Vagina (tissue), 2 donors: ENCODE data around the gene NINJ1. TPM values are rescaled to one million over a fixed set of nuclear protein-coding genes. Genes with fewer than 3 reads are reported as not detected.

ENCODE experiments used
- DNase-seq, 2 donors: peaks; one replicate each; pipeline ENCODE4 v3.0.0-alpha.2; 2017; ENCODE audit errors: extremely low spot score in 2 of 2
- H3K27ac ChIP-seq: fragments of 200-600 bp; sonication (generic); one replicate; pipeline ENCODE4 v1.5.1; 2019
- H3K27me3 ChIP-seq: fragments of 200-600 bp; sonication (generic); one replicate; pipeline ENCODE4 v1.5.1; 2019
- H3K36me3 ChIP-seq, 2 donors: fragments of 200-600 bp; sonication (generic); one replicate each; pipeline ENCODE4 v1.5.1; 2017 to 2019
- H3K4me1 ChIP-seq: fragments of 200-600 bp; sonication (generic); one replicate; pipeline ENCODE4 v1.5.1; 2019
- H3K4me3 ChIP-seq, 2 donors: fragments of 200-600 bp; sonication (generic); 1 replicate in 1 of 2; 2 replicates in 1 of 2; pipeline ENCODE4 v1.5.1; 2016 to 2019
- H3K9me3 ChIP-seq: fragments of 200-600 bp; sonication (generic); one replicate; pipeline ENCODE4 v1.5.1; 2019
- POLR2A ChIP-seq, 2 donors: fragments of 450-650 bp; IDR thresholded peaks; one replicate each; pipeline ENCODE4 v1.6.1; 2017; ENCODE audit warnings: antibody characterized with exemption in 2 of 2, mild to moderate bottlenecking in 2 of 2, moderate library complexity in 2 of 2
- POLR2AphosphoS5 ChIP-seq, 2 donors: sonication (generic); formaldehyde crosslinking; IDR thresholded peaks; one replicate each; pipeline ENCODE4 v1.9.0; 2017; ENCODE audit warnings: antibody characterized with exemption in 2 of 2, mild to moderate bottlenecking in 2 of 2, low read depth in 1 of 2; ENCODE audit not compliant: insufficient read depth in 1 of 2
- intact Hi-C: fragments of 100-400 bp; cut with DNase I; formaldehyde crosslinking; loops from one replicate; pipeline ENCODE4 v1.15.1; 2023
- total RNA-seq: library from RNA; depleted of rRNA; stranded (reverse); fragments of >200 nt; gene quantifications from one replicate; pipeline ENCODE4 v1.2.3, GENCODE V29; 2016
- TF ChIP-seq, protein P1 (sequence below), 3 experiments: fragments of 450-650 bp in 2 of 3; fragments of 200-600 bp in 1 of 3; sonication (generic) in 1 of 3; IDR thresholded peaks; one replicate each; pipeline ENCODE4 v1.5.1; 2017 to 2019; ENCODE audit warnings: antibody characterized with exemption in 3 of 3, mild to moderate bottlenecking in 2 of 3, moderate library complexity in 2 of 3

NINJ1 gene
- total RNA-seq, 1 donor from 2014 or later, result 78.6 TPM

DNA sequence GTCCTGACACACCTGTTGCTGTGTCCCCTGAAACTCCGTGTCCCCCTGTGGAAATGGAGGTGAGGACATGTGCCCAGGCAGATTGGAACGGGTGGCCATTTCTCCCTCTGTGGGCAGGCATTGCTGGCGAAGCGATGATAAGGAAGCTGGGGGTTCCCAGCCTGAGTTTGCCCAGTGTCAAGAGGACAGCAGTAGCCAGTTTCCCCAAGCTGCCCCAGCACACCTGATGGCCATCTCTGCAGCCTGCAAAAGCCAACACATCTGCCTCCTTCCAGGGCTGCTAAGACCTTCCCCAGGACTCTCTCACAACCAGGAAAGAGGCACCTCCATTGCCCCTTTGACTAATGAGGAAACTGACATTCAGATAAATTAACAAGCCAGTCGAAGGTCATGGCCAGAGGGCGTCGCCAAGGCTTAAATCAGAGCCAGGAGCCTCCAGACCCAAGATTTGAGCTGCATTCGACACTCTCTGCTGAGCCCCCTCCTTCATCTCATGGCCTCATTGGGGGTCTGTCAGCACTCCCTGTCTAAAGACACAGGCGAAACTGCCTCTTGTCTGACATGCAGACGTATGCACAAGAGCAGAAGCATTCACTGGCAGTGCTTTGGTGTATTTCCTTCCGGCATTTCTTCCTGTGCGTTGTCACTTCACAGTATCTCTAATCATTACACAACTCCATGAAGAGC, 39.5 kb upstream of the NINJ1 start:
- no peaks in the 10 kb centered on the region for H3K36me3 ChIP-seq
- no peak for DNase-seq
- no peaks in the 10 kb centered on the region for H3K27me3 ChIP-seq
- H3K27ac ChIP-seq, result no peak overlapping the region
- no peaks in the 10 kb centered on the region for H3K4me1 ChIP-seq
- intact Hi-C loops, result no loop called here
- no peak overlapping the region for H3K4me3 ChIP-seq
- TF ChIP-seq POLR2AphosphoS5 (IDR thresholded peaks at IDR 0.05; ENCODE audit: insufficient read depth in 1 of 2, low read depth in 1 of 2), result no peak
- no peak for TF ChIP-seq POLR2A (IDR thresholded peaks at IDR 0.05)
- TF ChIP-seq, protein P1, sequence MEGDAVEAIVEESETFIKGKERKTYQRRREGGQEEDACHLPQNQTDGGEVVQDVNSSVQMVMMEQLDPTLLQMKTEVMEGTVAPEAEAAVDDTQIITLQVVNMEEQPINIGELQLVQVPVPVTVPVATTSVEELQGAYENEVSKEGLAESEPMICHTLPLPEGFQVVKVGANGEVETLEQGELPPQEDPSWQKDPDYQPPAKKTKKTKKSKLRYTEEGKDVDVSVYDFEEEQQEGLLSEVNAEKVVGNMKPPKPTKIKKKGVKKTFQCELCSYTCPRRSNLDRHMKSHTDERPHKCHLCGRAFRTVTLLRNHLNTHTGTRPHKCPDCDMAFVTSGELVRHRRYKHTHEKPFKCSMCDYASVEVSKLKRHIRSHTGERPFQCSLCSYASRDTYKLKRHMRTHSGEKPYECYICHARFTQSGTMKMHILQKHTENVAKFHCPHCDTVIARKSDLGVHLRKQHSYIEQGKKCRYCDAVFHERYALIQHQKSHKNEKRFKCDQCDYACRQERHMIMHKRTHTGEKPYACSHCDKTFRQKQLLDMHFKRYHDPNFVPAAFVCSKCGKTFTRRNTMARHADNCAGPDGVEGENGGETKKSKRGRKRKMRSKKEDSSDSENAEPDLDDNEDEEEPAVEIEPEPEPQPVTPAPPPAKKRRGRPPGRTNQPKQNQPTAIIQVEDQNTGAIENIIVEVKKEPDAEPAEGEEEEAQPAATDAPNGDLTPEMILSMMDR (IDR thresholded peaks at IDR 0.05), result no peak
- no peaks in the 10 kb centered on the region for H3K9me3 ChIP-seq

GRCh38 chr9:93172666-93173364, 38.8 kb upstream of the NINJ1 start:
- no peaks in the 10 kb centered on the region for H3K27me3 ChIP-seq

DNA sequence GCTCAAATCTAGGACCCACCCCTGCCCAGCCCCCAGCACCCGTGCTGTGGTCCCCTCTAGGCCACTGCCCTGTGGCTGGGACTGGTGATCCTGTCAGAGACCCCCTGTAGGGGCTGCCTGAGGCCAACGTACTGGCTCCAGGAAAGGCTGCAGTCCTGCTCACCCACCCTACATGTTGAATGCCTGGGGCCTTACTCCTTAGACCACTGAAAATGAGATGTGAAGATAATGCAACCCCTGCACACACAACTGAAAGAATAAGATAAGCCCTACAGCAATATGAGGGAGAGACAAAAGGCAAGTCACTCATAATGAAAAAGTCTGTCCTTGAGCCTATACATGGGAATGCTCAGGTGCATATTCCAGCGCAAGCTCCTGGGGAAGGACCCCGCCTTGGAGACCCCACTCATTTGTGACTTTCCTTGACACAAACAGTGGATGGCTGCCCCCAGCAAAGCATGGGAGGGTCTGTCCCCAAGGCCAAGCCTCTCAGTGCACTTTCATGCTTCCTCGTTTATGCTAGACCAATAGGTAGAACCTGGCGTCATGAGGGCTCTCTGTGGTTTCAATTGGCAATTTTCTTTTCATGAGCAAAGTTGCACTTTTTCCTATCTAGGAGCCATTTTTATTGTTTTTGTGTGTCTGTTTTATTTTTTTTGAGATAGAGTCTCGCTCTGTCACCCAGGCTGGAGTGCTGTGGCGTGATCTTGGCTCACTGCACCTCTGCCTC, 37.4 kb upstream of the NINJ1 start:
- no peak overlapping the region for H3K4me3 ChIP-seq
- intact Hi-C loops, result no loop called here
- TF ChIP-seq, protein P1 (IDR thresholded peaks at IDR 0.05), result no peak
- no peak for TF ChIP-seq POLR2AphosphoS5 (IDR thresholded peaks at IDR 0.05; ENCODE audit: insufficient read depth in 1 of 2, low read depth in 1 of 2)
- no peak for TF ChIP-seq POLR2A (IDR thresholded peaks at IDR 0.05)
- no peaks in the 10 kb centered on the region for H3K27me3 ChIP-seq
- no peaks in the 10 kb centered on the region for H3K36me3 ChIP-seq
- H3K9me3 ChIP-seq, result no peaks in the 10 kb centered on the region
- no peak for DNase-seq
- H3K4me1 ChIP-seq, result no peaks in the 10 kb centered on the region
- no peak overlapping the region for H3K27ac ChIP-seq

More at GRCh38 chr9:93172666-93173364, 38.8 kb upstream of the NINJ1 start:
- intact Hi-C loops, result no loop called here
- no peaks in the 10 kb centered on the region for H3K9me3 ChIP-seq
- TF ChIP-seq, protein P1 (IDR thresholded peaks at IDR 0.05), result no peak
- H3K4me1 ChIP-seq, result no peaks in the 10 kb centered on the region
- no peak for DNase-seq
- no peaks in the 10 kb centered on the region for H3K36me3 ChIP-seq
- H3K27ac ChIP-seq, result no peak overlapping the region
- no peak overlapping the region for H3K4me3 ChIP-seq

- Histone ChIP-seq H3K4me1 (no peaks in the 10 kb centered on the region), H3K9me3 (no peaks in the 10 kb centered on the region), H3K27me3 (no peaks in the 10 kb centered on the region), H3K36me3 (no peaks in the 10 kb centered on the region), H3K27ac (no peak overlapping the region), H3K4me3 (no peak overlapping the region)
- TF ChIP-seq, protein P1 (IDR thresholded peaks at IDR 0.05), result no peak
- TF ChIP-seq POLR2A (IDR thresholded peaks at IDR 0.05) (no peak), POLR2AphosphoS5 (IDR thresholded peaks at IDR 0.05; ENCODE audit: insufficient read depth in 1 of 2, low read depth in 1 of 2) (no peak)
- DNase-seq, result no peak
- intact Hi-C loops, result no loop called here
These were observed 36.5 kb upstream of the NINJ1 start for GRCh38 chr9:93170571-93170970.
